GM12878 (cell line): ENCODE data around the gene UBE2QL1. TPM values are rescaled to one million over a fixed set of nuclear protein-coding genes. Genes with fewer than 3 reads are reported as not detected.

Experiments
- ATAC-seq: fragments of 200-7000 bp; cut with Tn5 transposase; 3 replicates; pipeline ENCODE4 v1.9.1; 2020; ENCODE audit warnings: mild to moderate bottlenecking, moderate library complexity
- BruUV-seq: library from RNA; stranded (reverse); fragments of 400-500 nt; replicated peaks from 2 replicates; lab custom pipeline; 2021; lab: Mats Ljungman, UMichigan
- CTCF ChIA-PET: fragments of 300-600 bp; sonication (Branson Sonifier 250); formaldehyde crosslinking; extraction: SDS; loops from one replicate; lab custom pipeline; 2021; ENCODE audit warnings: inconsistent platforms; lab: Yijun Ruan, JAX
- POLR2A ChIA-PET: fragments of 350-600 bp; formaldehyde crosslinking; extraction: SDS; loops from one replicate; lab custom pipeline; 2021; ENCODE audit warnings: inconsistent platforms; lab: Charles Lee
- RAD21 ChIA-PET: fragments of 300-600 bp; sonication (Branson Sonifier 250); formaldehyde crosslinking; loops from one replicate; lab custom pipeline; 2023; ENCODE audit warnings: antibody characterized with exemption; ENCODE audit not compliant: unreplicated experiment; lab: Charles Lee
- SMC1A ChIA-PET: fragments of 300-600 bp; sonication (Branson Sonifier 250); formaldehyde crosslinking; loops from one replicate; lab custom pipeline; 2023; ENCODE audit not compliant: unreplicated experiment, uncharacterized antibody; lab: Charles Lee
- DNase-seq: peaks from one replicate; pipeline ENCODE4 v3.0.0-alpha.2; 2011; ENCODE audit warnings: low read depth, low spot score
- FAIRE-seq: peaks from 3 replicates; lab custom pipeline; 2011; peaks lifted over from hg19 to GRCh38; lab: Jason Lieb, UNC
- H2AFZ ChIP-seq: 2 replicates; pipeline ENCODE4 v1.6.0; 2011; ENCODE audit warnings: low read depth, low read length, control low read depth; ENCODE audit not compliant: control insufficient read depth
- H3K27ac ChIP-seq: 2 replicates; pipeline ENCODE4 v1.5.1; 2011; ENCODE audit warnings: control low read depth; ENCODE audit not compliant: control insufficient read depth, insufficient read depth
- H3K27me3 ChIP-seq, 2 experiments: replicated peaks in 1 of 2; 2 replicates each; pipeline versions ENCODE4 v1.6.0 to v1.6.1; 2011; ENCODE audit warnings: low read length in 1 of 2; ENCODE audit not compliant: control insufficient read depth in 2 of 2, insufficient read depth in 2 of 2
- H3K36me3 ChIP-seq, 2 experiments: 2 replicates each; pipeline ENCODE4 v1.5.1; 2011; ENCODE audit warnings: low read length in 1 of 2; ENCODE audit not compliant: control insufficient read depth in 2 of 2, insufficient read depth in 2 of 2
- H3K4me1 ChIP-seq: 2 replicates; pipeline ENCODE4 v1.6.1; 2011; ENCODE audit warnings: mild to moderate bottlenecking, low read length, moderate library complexity, mixed read lengths; ENCODE audit not compliant: control insufficient read depth, insufficient read depth
- H3K4me2 ChIP-seq: 2 replicates; pipeline ENCODE4 v1.6.0; 2011; ENCODE audit warnings: control low read depth; ENCODE audit not compliant: control insufficient read depth, insufficient read depth
- H3K4me3 ChIP-seq: fragments of 200-600 bp; sonication (generic); 2 replicates; pipeline ENCODE4 v1.5.1; 2016
- H3K79me2 ChIP-seq: 2 replicates; pipeline ENCODE4 v1.6.0; 2011; ENCODE audit warnings: low read length; ENCODE audit not compliant: control insufficient read depth, insufficient read depth
- H3K9ac ChIP-seq: 2 replicates; pipeline ENCODE4 v1.8.0; 2011; ENCODE audit warnings: low read length, control low read depth, mixed read lengths; ENCODE audit not compliant: control insufficient read depth, insufficient read depth
- H3K9me3 ChIP-seq: replicated peaks from 3 replicates; pipeline ENCODE4 v1.5.1; 2011; ENCODE audit warnings: mild to moderate bottlenecking, low read length; ENCODE audit not compliant: control insufficient read depth, insufficient read depth
- H4K20me1 ChIP-seq: 2 replicates; pipeline ENCODE4 v1.6.0; 2011; ENCODE audit not compliant: control insufficient read depth, insufficient read depth
- CBFB ChIP-seq: IDR thresholded peaks from 2 replicates; pipeline ENCODE4 v1.6.1; 2016; ENCODE audit warnings: antibody characterized with exemption, low read depth
- CREM ChIP-seq: IDR thresholded peaks from 2 replicates; pipeline ENCODE4 v1.6.1; 2014; ENCODE audit warnings: antibody characterized with exemption, low read depth
- PAX5 ChIP-seq: IDR thresholded peaks from 2 replicates; pipeline ENCODE4 v1.6.1; 2011; ENCODE audit warnings: low read depth, low read length, borderline replicate concordance
- WGBS: methylation state at CpG from one replicate; pipeline ENCODE4 v1.1.6; 2016; ENCODE audit warnings: low lambda C conversion rate; ENCODE audit not compliant: insufficient replicate concordance, insufficient coverage; ENCODE audit errors: missing lambda C conversion rate; 5-methylcytosine and 5-hydroxymethylcytosine counted together
- in situ Hi-C: fragments of 300-500 bp; cut with MboI; formaldehyde crosslinking; loops from 9 replicates; pipeline ENCODE4 v1.14.3; 2018; ENCODE audit warnings: mixed read lengths
- intact Hi-C: fragments of 100-400 bp; cut with micrococcal nuclease; formaldehyde crosslinking; loops from one replicate; pipeline ENCODE4 v1.14.2; 2022; ENCODE audit not compliant: unreplicated experiment
- polyA plus RNA-seq, 11 experiments: library from polyadenylated mRNA; depleted of rRNA in 4 of 11; unstranded in 6 of 11; stranded (reverse) in 5 of 11; fragments of >200 nt; fragmentation: Nextera tagmentation in 4 of 11; fragmentation: Illumina TruSeq in 1 of 11; extraction: Ambion mirVana in 4 of 11; extraction: Trizol in 1 of 11; gene quantifications; 1 replicate in 1 of 11; 2 replicates in 10 of 11; pipeline versions ENCODE4 v1.2.1 to v1.2.3, GENCODE V29; 2011 to 2016; ENCODE audit warnings: inconsistent platforms in 2 of 11, missing spikeins in 2 of 11, low read depth in 1 of 11
- total RNA-seq, 4 experiments: library from RNA; depleted of rRNA in 3 of 4; stranded (reverse); fragments of >200 nt in 3 of 4; fragmentation: Illumina TruSeq in 1 of 4; extraction: Trizol in 1 of 4; gene quantifications; 2 replicates each; pipeline versions ENCODE4 v1.2.1 to v1.2.3, GENCODE V29; 2013 to 2021
- TF ChIP-seq, protein P1 (sequence below): fragments of 450-650 bp; IDR thresholded peaks from 2 replicates; pipeline ENCODE4 v1.6.1; 2017; ENCODE audit warnings: borderline replicate concordance
- TF ChIP-seq, protein P2 (sequence below): IDR thresholded peaks from 2 replicates; pipeline ENCODE4 v1.6.1; 2011; ENCODE audit warnings: mild to moderate bottlenecking, low read depth, low read length, moderate library complexity; ENCODE audit not compliant: insufficient replicate concordance

UBE2QL1 gene
- total and polyA plus RNA-seq, 10 of the 15 experiments (the other 5 are each of a cell fraction or from before 2014, with no cell fraction given) = 0.03 to 0.62 (median 0.04) TPM; not detected in 6

DNA sequence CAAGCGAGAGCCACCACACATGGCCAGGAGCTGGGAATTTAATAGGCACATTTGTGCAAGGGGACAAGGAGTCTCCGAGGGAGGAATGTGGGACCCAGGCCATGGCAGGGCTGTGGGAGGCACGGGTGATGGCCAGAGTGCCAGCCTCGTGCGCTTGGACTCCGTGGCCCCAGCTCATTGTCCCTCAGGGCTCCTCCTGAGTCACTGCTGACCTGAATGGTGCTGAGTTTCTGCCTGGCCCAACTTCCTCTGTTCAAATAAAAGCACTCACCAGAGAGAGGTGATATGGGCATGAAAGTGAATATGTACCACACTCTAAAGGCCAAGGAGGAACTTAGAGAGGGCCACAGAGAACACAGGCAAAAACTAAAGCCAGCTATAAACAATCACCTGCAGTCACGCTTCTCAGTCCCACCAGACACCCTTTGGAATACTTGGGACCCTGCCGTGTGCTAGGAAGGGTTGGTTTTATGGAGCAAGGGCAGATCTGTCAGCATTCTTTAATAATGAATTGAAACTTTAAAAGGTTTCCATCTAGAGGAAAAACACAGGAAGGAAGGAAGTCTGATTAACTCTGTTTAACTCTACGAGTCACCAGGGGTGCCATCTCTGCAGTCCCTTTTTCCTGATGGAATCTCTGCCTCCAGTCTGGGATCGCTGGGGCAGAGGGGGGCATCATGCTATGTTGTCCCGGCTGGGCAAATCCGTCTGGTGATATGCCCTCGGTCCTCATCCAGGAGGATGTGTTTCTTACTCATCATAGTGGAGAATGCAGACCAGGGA is 25.1 kb upstream of the UBE2QL1 start:
- FAIRE-seq = no peak

More for the DNA sequence above, 25.1 kb upstream of the UBE2QL1 start:
- H3K4me3 ChIP-seq = no peak overlapping the region
- H3K4me1 ChIP-seq = no peaks in the 10 kb centered on the region
- TF ChIP-seq, protein P1, sequence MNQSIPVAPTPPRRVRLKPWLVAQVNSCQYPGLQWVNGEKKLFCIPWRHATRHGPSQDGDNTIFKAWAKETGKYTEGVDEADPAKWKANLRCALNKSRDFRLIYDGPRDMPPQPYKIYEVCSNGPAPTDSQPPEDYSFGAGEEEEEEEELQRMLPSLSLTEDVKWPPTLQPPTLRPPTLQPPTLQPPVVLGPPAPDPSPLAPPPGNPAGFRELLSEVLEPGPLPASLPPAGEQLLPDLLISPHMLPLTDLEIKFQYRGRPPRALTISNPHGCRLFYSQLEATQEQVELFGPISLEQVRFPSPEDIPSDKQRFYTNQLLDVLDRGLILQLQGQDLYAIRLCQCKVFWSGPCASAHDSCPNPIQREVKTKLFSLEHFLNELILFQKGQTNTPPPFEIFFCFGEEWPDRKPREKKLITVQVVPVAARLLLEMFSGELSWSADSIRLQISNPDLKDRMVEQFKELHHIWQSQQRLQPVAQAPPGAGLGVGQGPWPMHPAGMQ = no peak
- TF ChIP-seq, protein P2, sequence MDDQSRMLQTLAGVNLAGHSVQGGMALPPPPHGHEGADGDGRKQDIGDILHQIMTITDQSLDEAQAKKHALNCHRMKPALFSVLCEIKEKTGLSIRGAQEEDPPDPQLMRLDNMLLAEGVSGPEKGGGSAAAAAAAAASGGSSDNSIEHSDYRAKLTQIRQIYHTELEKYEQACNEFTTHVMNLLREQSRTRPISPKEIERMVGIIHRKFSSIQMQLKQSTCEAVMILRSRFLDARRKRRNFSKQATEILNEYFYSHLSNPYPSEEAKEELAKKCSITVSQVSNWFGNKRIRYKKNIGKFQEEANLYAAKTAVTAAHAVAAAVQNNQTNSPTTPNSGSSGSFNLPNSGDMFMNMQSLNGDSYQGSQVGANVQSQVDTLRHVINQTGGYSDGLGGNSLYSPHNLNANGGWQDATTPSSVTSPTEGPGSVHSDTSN = no peak
- TF ChIP-seq CREM (no peak), PAX5 (no peak), CBFB (no peak)
- no TSS peak for BruUV-seq
- H3K9me3 ChIP-seq = no peaks in the 10 kb centered on the region
- intact Hi-C loops = no loop called here
- H4K20me1 ChIP-seq = no peaks in the 10 kb centered on the region
- no peak overlapping the region for H3K9ac ChIP-seq
- ChIA-PET CTCF (no interaction called here), SMC1A (interaction anchor here (0.5 to 1.3 kb wide), 3 partner anchors 12 to 405 kb away, joined by 3 to 4 read pairs (median 4); no protein-coding TSS in a partner anchor), RAD21 (no interaction called here), POLR2A (no interaction called here)
- no peak for DNase-seq
- in situ Hi-C loops = no loop called here
- H3K4me2 ChIP-seq = no peak overlapping the region
- no peak overlapping the region for H3K27ac ChIP-seq
- no peaks in the 10 kb centered on the region for H3K79me2 ChIP-seq
- no peak for ATAC-seq
- no peak overlapping the region for H2AFZ ChIP-seq
- no peaks in the 10 kb centered on the region for H3K27me3 ChIP-seq
- H3K36me3 ChIP-seq = no peaks in the 10 kb centered on the region
- WGBS = 16% methylated on average over 13 of the region's 13 CpGs
